Measurements from ENCODE around the gene PRKN.

Gene PRKN

DNA sequence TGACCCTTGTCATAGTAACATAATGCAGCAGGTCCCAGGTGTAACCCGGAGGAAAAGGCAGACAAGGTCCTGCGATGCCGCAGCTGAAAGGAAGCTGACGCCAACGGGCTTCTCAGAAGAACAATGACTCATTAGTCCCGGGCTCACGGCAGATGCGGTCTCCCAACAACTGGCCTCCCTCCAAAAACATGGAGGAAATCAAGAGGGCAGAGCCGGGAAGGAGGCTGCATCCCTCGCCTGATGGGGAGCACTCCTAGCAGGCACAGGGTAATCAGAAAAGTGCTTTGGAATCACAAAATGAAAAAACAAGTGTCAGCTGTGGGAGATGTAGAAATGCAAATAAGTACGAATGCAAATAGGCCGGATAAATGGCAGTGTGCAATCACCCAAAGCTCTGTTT lies 1288.5 kb downstream of the PRKN start:
- no peak for DNase-seq (ENCODE audit: low spot score)
- TF ChIP-seq, protein P1, sequence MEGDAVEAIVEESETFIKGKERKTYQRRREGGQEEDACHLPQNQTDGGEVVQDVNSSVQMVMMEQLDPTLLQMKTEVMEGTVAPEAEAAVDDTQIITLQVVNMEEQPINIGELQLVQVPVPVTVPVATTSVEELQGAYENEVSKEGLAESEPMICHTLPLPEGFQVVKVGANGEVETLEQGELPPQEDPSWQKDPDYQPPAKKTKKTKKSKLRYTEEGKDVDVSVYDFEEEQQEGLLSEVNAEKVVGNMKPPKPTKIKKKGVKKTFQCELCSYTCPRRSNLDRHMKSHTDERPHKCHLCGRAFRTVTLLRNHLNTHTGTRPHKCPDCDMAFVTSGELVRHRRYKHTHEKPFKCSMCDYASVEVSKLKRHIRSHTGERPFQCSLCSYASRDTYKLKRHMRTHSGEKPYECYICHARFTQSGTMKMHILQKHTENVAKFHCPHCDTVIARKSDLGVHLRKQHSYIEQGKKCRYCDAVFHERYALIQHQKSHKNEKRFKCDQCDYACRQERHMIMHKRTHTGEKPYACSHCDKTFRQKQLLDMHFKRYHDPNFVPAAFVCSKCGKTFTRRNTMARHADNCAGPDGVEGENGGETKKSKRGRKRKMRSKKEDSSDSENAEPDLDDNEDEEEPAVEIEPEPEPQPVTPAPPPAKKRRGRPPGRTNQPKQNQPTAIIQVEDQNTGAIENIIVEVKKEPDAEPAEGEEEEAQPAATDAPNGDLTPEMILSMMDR (IDR thresholded peaks at IDR 0.05; ENCODE audit: borderline replicate concordance, control extremely low read depth, extremely low read depth, insufficient read depth, missing control alignments): no peak
- in situ Hi-C loops (cut with MboI; ENCODE audit: low sequenced_read_pairs, unreplicated experiment): no loop called here

DNA sequence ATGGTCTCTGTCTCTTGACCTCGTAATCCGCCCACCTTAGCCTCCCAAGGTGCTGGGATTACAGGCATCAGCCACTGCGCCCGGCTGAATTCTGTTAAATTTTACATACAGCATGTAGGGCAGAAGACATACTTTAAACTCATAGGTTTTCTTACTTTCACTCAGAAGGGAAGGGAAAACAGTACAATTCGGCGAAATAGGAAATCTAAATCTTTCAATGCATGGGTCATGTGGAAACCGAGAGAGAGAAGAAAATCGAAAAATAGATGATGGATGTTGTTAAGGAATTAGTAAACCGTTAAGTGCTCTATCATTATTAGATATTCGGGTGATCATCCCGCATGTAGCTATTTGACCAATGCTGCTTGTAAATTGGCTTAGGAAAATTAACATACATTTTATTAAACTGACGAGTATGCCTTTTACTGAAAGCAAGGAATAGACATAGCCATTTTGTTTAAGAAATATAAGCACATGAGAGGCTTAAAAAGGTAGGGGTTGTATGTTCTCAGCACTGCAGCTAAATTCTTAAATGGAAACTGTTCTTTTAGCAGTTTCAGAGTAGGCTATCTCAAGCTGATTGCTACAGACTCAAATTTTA lies 1289.0 kb downstream of the PRKN start:
- no peak for DNase-seq (ENCODE audit: low spot score)
- in situ Hi-C loops (cut with MboI; ENCODE audit: low sequenced_read_pairs, unreplicated experiment): no loop called here
- TF ChIP-seq, protein P1 (IDR thresholded peaks at IDR 0.05; ENCODE audit: borderline replicate concordance, control extremely low read depth, extremely low read depth, insufficient read depth, missing control alignments): no peak

- in situ Hi-C loops (cut with MboI; ENCODE audit: low sequenced_read_pairs, unreplicated experiment): no loop called here
- TF ChIP-seq, protein P1 (IDR thresholded peaks at IDR 0.05; ENCODE audit: borderline replicate concordance, control extremely low read depth, extremely low read depth, insufficient read depth, missing control alignments): no peak
- DNase-seq (ENCODE audit: low spot score): no peak
Measured at GRCh38 chr6:161437851-161438250, 1289.7 kb downstream of the PRKN start.

DNA sequence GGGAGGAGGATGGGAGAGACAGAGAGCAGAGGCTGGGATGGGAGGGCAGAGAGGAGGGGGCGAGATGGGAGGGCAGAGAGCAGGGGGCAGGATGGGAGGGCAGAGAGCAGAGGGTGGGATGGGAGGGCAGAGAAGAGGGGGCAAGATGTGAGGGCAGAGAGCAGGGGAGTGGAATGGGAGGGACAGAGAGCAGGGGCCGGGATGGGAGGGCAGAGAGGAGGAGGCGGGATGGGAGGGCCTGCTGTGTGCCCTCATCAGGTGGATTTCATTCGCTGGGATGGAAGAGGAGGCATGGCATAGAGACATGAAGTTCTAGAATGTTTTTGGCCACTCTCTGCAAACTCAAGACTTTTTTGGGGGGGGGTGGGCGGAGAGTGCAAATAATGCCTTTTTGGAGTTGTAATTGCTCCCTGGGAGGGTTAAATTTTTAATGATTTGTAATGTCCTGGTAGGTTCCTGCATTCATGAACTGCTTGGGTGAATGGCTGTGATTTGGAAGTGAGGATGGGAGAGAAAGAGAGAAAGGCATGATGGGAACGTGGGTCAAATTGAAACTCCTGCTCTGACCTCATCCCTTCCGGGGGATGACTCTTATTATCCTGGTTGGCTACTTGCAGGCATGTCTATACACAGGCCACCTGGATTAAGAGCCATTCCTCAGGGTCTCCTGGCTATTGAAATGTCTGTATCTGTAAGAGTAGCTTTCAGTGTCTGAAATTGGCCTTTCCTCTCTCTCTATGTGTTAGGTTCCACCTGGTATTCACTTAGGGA lies 1291.3 kb downstream of the PRKN start:
- no peak for DNase-seq (ENCODE audit: low spot score)
- TF ChIP-seq, protein P1 (IDR thresholded peaks at IDR 0.05; ENCODE audit: borderline replicate concordance, control extremely low read depth, extremely low read depth, insufficient read depth, missing control alignments): no peak
- in situ Hi-C loops (cut with MboI; ENCODE audit: low sequenced_read_pairs, unreplicated experiment): no loop called here

- TF ChIP-seq, protein P1 (IDR thresholded peaks at IDR 0.05; ENCODE audit: borderline replicate concordance, control extremely low read depth, extremely low read depth, insufficient read depth, missing control alignments): no peak
- DNase-seq (ENCODE audit: low spot score): no peak
- in situ Hi-C loops (cut with MboI; ENCODE audit: low sequenced_read_pairs, unreplicated experiment): no loop called here
Measured at GRCh38 chr6:161435748-161436070, 1291.9 kb downstream of the PRKN start.

GRCh38 chr6:161434921-161435747 lies 1292.4 kb downstream of the PRKN start:
- DNase-seq (ENCODE audit: low spot score): no peak
- TF ChIP-seq, protein P1 (IDR thresholded peaks at IDR 0.05; ENCODE audit: borderline replicate concordance, control extremely low read depth, extremely low read depth, insufficient read depth, missing control alignments): no peak

More at GRCh38 chr6:161434921-161435747, 1292.4 kb downstream of the PRKN start:
- in situ Hi-C loops (cut with MboI; ENCODE audit: low sequenced_read_pairs, unreplicated experiment): no loop called here

Measured in GM13976 (cell line).